Panc1 (cell line): ENCODE results near the gene ANKRD13C.

Experiments used
- CTCF ChIP-seq: fragments of 450-650 bp; IDR thresholded peaks from 2 replicates; pipeline ENCODE4 v1.5.1; 2017; ENCODE audit warnings: mild to moderate bottlenecking
- REST ChIP-seq, 2 experiments: IDR thresholded peaks; 2 replicates each; pipeline ENCODE4 v1.6.1; 2011 to 2012; ENCODE audit warnings: low read depth in 2 of 2, control low read depth in 1 of 2, low read length in 1 of 2, mild to moderate bottlenecking in 1 of 2, moderate library complexity in 1 of 2; ENCODE audit not compliant: insufficient read depth in 1 of 2
- TCF7L2 ChIP-seq: IDR thresholded peaks from 2 replicates; pipeline ENCODE4 v1.6.1; 2011; ENCODE audit warnings: mild to moderate bottlenecking, low read depth, low read length, inconsistent platforms

GRCh38 chr1:70299472-70299871, 55.0 kb downstream of the ANKRD13C start:
- TF ChIP-seq CTCF (no peak), REST (IDR thresholded peaks at IDR 0.05; ENCODE audit: insufficient read depth in 1 of 2, low read depth in 2 of 2, low read length in 1 of 2) (no peak), TCF7L2 (no peak)
